Muscle of leg (tissue), 16 donors: Measurements from ENCODE around the gene DLG1. TPM values are rescaled to one million over a fixed set of nuclear protein-coding genes. Genes with fewer than 3 reads are reported as not detected.
A peak's percentile ranks its signal among the peaks of the same experiment; 100 is the strongest.

Experiments
- DNase-seq: peaks from one replicate; pipeline ENCODE4 v3.0.0; 2013
- H3K27ac ChIP-seq: one replicate; pipeline ENCODE4 v1.5.1; 2013; ENCODE audit warnings: mild to moderate bottlenecking, low read length, control low read depth
- H3K27me3 ChIP-seq: one replicate; pipeline ENCODE4 v1.6.1; 2013; ENCODE audit warnings: low read length; ENCODE audit not compliant: control insufficient read depth, insufficient read depth
- H3K36me3 ChIP-seq: one replicate; pipeline ENCODE4 v1.6.1; 2013; ENCODE audit warnings: low read length; ENCODE audit not compliant: control insufficient read depth, insufficient read depth
- H3K4me1 ChIP-seq: one replicate; pipeline ENCODE4 v1.6.1; 2013; ENCODE audit warnings: low read length; ENCODE audit not compliant: control insufficient read depth, insufficient read depth
- H3K4me3 ChIP-seq: one replicate; pipeline ENCODE4 v1.5.1; 2013; ENCODE audit warnings: low read length, control low read depth
- H3K9me3 ChIP-seq: replicated peaks from 2 replicates; pipeline ENCODE4 v1.6.1; 2013; ENCODE audit warnings: low read depth, low read length; ENCODE audit not compliant: control insufficient read depth
- WGBS: methylation state at CpG from one replicate; pipeline ENCODE4 v1.1.5; 2013; ENCODE audit warnings: missing lambda C conversion rate; ENCODE audit not compliant: insufficient coverage; 5-methylcytosine and 5-hydroxymethylcytosine counted together
- long read RNA-seq, 11 donors: transcript quantifications; one replicate each; lab custom pipeline, GENCODE V29; 2026
- polyA plus RNA-seq, 8 donors: library from polyadenylated mRNA; unstranded; fragments of 120-200 nt; gene quantifications; one replicate each; pipeline versions ENCODE4 v1.2.1 to v1.2.3, GENCODE V29; 2013; ENCODE audit warnings: inconsistent platforms in 1 of 8, low replicate concordance in 1 of 8; ENCODE audit not compliant: insufficient read length in 8 of 8, insufficient read depth in 1 of 8
- total RNA-seq: library from RNA; stranded (reverse); fragments of 120-200 nt; gene quantifications from one replicate; pipeline ENCODE4 v1.2.4, GENCODE V29; 2013

Gene DLG1
- total RNA-seq (43.7 TPM), polyA plus RNA-seq (10 to 100 TPM; 27.7 to 47.3 (median 38.4) TPM)
- long read RNA-seq, donor 1 = 0 reads
- long read RNA-seq, donor 2 = 0 reads
- long read RNA-seq, donor 3, partial matches to known transcripts = 0 of 1 reads
- long read RNA-seq, donor 3, other reads (novel, unspliced or antisense) = 0 of 1 reads
- long read RNA-seq, donor 4 = 0 reads
- long read RNA-seq, donor 5, partial matches to known transcripts = 0 of 4 reads
- long read RNA-seq, donor 5, other reads (novel, unspliced or antisense) = 0 of 4 reads
- long read RNA-seq, donor 6 = 0 reads
- long read RNA-seq, donor 7, partial matches to known transcripts = 0 of 1 reads
- long read RNA-seq, donor 7, other reads (novel, unspliced or antisense) = 0 of 1 reads
- long read RNA-seq, donor 8, partial matches to known transcripts = 0 of 1 reads
- long read RNA-seq, donor 8, other reads (novel, unspliced or antisense) = 0 of 1 reads
- long read RNA-seq, donor 9, partial matches to known transcripts = 0 of 1 reads
- long read RNA-seq, donor 9, other reads (novel, unspliced or antisense) = 0 of 1 reads
- long read RNA-seq, donor 10 = 0 reads
- long read RNA-seq, donor 11, partial matches to known transcripts = 0 of 1 reads
- long read RNA-seq, donor 11, other reads (novel, unspliced or antisense) = 0 of 1 reads

GRCh38 chr3:197298341-197298944 is at the start of gene DLG1:
TSS of gene DLG1 (minus strand) at chr3:197298612. CDS start at chr3:197297204, 1,408 bp downstream.
- H3K27ac ChIP-seq = peak within 1 kb of the TSS; percentile 90
- peak within 1 kb of the TSS; percentile 82 for H3K4me3 ChIP-seq
- peaks cover 6% of the 10 kb centered on the region for H3K4me1 ChIP-seq
- no peaks in the 10 kb centered on the region for H3K9me3 ChIP-seq
- peak; percentile 94 for DNase-seq
- H3K36me3 ChIP-seq = peaks cover 3% of the 10 kb centered on the region
- no peaks in the 10 kb centered on the region for H3K27me3 ChIP-seq
- 0% methylated on average over 22 of the region's 29 CpGs for WGBS

- no peaks in the 10 kb centered on the region for H3K36me3 ChIP-seq
- H3K4me1 ChIP-seq = peaks cover 17% of the 10 kb centered on the region
- H3K9me3 ChIP-seq = no peaks in the 10 kb centered on the region
- 87% methylated on average over 3 of the region's 6 CpGs for WGBS
- no peak overlapping the region for H3K27ac ChIP-seq
- no peak overlapping the region for H3K4me3 ChIP-seq
- DNase-seq = no peak
- H3K27me3 ChIP-seq = no peaks in the 10 kb centered on the region
Measured at GRCh38 chr3:197348014-197348413, 49.6 kb upstream of the DLG1 start.

DNA sequence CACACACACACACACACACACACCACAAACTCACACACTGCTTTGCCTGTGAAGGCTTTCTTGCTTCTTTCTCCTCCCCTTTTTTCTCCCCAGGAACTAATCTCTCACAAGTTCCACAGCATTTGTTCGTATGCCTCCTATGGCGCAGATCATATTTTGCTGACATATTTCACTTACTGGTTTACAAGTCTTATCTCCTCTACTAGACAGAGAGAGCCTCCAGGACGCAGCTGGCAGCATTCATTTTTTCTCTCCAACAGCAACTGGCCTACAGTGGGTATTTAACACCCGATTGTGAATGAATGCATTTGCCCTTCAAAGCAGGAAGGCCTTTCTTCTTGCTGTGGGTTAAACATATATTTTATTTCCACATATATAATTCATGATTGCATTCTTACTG is 47.0 kb upstream of the DLG1 start:
- DNase-seq = no peak
- 63% methylated on average over 2 of the region's 4 CpGs for WGBS
- no peak overlapping the region for H3K27ac ChIP-seq
- H3K36me3 ChIP-seq = no peaks in the 10 kb centered on the region
- peaks cover 7% of the 10 kb centered on the region for H3K4me1 ChIP-seq
- no peak overlapping the region for H3K4me3 ChIP-seq
- no peaks in the 10 kb centered on the region for H3K9me3 ChIP-seq
- H3K27me3 ChIP-seq = no peaks in the 10 kb centered on the region

- Histone ChIP-seq H3K9me3 (no peaks in the 10 kb centered on the region), H3K27me3 (no peaks in the 10 kb centered on the region), H3K4me3 (no peak overlapping the region), H3K4me1 (peaks cover 13% of the 10 kb centered on the region), H3K36me3 (no peaks in the 10 kb centered on the region), H3K27ac (no peak overlapping the region)
- DNase-seq = no peak
- WGBS = 82% methylated on average over 11 of the region's 11 CpGs
Measured at GRCh38 chr3:197344582-197345318, 46.3 kb upstream of the DLG1 start.

DNA sequence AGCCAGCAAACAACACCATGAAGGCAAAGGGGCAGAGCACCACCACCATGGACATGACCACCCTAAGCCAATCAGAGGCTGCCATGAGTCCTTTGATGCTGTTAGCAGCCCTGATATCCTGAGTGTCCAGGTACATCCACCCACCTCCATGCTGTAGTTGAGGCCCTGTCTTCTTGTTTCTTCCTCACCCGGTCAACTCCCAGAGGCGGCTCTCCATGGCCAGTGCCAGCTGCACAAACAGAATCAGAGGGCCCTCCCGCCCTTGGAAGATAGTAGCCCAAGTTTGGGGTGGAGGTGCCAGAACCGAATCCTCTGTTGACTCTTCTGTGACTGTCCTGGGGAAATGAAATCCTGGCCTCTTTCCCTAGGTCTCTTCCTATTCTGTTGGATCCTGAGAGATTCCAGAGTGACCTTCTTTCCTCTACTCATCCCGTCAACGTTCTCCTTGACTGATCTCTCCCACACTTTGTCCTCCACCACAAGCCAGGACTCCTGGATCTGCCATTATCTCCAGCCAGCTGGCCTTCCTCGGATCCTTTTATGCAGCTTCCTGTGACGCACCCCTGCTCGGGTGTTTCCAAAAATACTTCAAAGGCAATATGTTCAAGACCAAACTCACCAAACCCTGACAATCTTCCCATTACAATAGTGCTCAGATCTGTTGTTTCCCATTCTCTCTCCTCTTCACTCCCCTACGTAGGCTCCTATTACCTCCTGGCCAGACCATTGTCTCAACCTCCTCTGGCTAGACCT is 45.4 kb upstream of the DLG1 start:
- Histone ChIP-seq H3K4me3 (no peak overlapping the region), H3K4me1 (peaks cover 18% of the 10 kb centered on the region), H3K9me3 (no peaks in the 10 kb centered on the region), H3K36me3 (no peaks in the 10 kb centered on the region), H3K27me3 (no peaks in the 10 kb centered on the region), H3K27ac (no peak overlapping the region)
- DNase-seq = peak; percentile 43
- 59% methylated on average over 10 of the region's 10 CpGs for WGBS

GRCh38 chr3:197343111-197343510 is 44.7 kb upstream of the DLG1 start:
- 100% methylated on average over 2 of the region's 6 CpGs for WGBS
- peaks cover 18% of the 10 kb centered on the region for H3K4me1 ChIP-seq
- H3K27me3 ChIP-seq = no peaks in the 10 kb centered on the region
- no peaks in the 10 kb centered on the region for H3K36me3 ChIP-seq
- no peak overlapping the region for H3K27ac ChIP-seq
- DNase-seq = no peak
- H3K4me3 ChIP-seq = no peak overlapping the region
- no peaks in the 10 kb centered on the region for H3K9me3 ChIP-seq

DNA sequence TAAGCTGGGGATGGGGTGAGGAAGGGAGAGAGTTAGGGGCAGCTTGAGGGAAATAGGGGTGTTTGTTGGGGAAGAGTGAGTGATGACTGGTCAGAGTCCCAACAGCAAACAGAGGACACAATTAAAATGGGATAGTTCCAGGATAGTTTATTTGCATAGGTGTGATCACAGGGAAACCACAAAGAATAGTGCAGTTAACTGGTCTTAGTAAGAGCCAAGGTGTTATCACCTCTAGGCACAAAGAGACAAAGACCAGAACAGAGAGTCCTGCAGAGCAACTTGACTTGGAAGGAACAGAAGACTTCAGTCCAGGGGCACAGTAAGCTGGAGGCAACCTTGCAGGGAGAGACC is 42.1 kb upstream of the DLG1 start:
- Histone ChIP-seq H3K4me1 (peaks cover 30% of the 10 kb centered on the region), H3K27me3 (no peaks in the 10 kb centered on the region), H3K4me3 (no peak overlapping the region), H3K36me3 (no peaks in the 10 kb centered on the region), H3K9me3 (no peaks in the 10 kb centered on the region), H3K27ac (no peak overlapping the region)
- DNase-seq = no peak

GRCh38 chr3:197339841-197340520 is 41.6 kb upstream of the DLG1 start:
- H3K4me3 ChIP-seq = no peak overlapping the region
- H3K36me3 ChIP-seq = no peaks in the 10 kb centered on the region
- H3K27me3 ChIP-seq = no peaks in the 10 kb centered on the region
- peak overlapping the region; percentile 63 for H3K27ac ChIP-seq
- peaks cover 35% of the 10 kb centered on the region for H3K4me1 ChIP-seq
- DNase-seq = peak; percentile 93
- H3K9me3 ChIP-seq = no peaks in the 10 kb centered on the region
- WGBS = 22% methylated on average over 5 of the region's 12 CpGs

DNA sequence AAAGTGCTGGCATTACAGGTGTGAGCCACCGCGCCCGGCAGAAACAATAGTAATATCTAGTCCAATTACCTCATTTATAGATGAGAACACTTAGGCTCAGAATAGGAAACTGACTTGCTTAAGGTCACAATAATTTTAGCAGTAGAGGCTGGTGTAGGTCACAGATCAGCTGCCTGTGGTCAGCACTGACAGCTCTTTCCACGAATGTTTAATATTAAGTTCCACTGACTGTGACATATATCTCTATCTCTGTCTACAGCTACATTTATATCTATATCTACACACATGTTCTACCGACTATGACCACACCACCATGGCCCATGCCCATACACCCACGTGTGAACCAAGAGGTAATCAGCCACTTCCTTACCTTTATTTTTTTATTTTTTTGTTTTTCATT is 40.2 kb upstream of the DLG1 start:
- Histone ChIP-seq H3K4me3 (no peak overlapping the region), H3K36me3 (no peaks in the 10 kb centered on the region), H3K4me1 (peaks cover 28% of the 10 kb centered on the region), H3K27me3 (no peaks in the 10 kb centered on the region), H3K27ac (no peak overlapping the region), H3K9me3 (no peaks in the 10 kb centered on the region)
- DNase-seq = no peak
- WGBS = 92% methylated on average over 4 of the region's 6 CpGs
